Measurements from ENCODE around the gene CHM.

The CHM gene

DNA sequence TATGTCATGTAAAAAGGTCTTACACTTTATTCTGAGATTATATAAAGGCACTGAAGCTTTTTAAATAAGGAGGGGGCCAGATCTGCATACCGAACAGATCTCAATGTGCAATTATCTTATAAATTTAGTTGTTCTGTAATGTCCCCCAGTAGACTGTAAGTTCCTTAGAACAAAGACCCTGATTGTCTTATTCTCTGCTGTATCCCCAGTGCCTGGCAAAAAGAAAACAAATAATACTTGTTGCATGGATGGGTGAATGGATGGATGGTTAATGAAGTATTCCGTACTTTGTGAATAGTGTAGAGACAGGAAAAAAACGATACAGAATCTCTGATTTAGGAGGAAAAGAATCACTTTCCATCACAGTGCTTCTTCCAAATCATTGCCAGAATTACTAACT lies 141.5 kb downstream of the CHM start:
- FAIRE-seq: peak; percentile 49

DNA sequence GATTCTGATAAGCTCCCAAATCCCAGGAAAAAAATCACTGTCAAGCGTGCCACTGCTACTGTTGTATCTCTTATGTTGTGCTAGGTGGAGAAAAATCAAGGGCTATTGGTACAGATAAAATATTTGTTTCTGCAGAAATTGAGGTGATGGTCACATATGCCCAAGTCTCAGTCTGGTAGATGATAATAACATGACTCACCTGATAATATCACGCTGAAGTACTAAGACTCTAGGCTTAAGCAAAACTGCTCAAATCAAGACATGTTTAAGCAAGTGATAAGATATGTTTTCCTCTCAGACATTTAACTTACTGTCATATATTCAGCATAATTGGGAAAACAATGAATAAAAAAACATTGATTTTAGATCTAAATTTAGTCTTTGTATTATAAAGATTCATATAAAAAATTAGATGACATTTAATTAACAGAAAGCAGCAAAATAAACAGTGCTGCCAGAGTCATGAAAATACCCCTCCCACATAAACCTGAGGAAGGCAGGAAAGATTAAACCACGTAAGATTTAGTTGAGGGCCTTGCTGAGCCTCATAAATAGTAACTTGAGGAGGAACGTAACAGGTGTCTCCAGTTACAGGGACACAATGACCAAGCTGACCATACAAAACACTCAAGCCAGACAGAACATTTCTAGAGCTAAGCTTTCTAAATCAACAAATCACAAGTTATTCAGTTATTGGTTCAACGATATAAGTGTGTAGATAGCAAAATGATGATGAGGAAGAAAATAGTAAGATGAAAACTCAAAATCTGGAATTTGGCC lies 143.5 kb downstream of the CHM start:
- no peak for FAIRE-seq

DNA sequence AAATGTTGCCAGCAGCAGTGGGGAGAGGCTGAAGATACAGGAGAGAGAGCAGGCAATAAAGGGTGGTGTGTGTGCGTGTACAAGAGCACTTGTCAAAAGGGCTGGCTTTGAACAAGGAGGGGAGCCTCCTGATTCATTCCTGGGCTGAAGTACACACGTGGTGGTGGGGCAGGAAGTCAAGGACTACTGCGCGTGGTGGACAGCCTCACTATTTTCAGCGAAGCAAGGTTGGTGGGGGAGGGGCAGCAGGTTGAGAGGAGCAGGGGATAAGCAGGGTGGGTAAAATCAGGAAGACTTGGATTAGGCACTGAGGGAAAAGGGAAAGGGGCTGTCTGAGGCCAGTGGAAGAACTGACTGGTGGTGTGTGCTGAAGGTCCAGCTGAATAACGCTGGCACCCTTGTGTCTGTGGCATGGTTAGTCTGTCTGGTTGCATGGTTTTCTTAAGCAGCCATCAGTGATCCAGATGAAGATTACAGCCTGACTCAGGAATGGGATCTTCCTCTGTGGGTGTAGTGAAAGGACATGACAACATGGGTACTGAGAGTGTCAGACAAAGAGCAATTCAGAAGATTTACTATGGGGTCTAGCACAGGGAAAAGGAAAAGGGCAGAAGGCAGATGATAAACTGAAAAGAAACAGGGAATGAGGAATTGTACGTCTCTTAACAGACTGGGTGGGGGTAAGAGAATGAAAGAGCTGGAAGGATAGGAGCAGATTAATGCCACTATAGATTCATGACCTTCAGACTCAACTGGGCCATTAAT lies 149.8 kb downstream of the CHM start:
- FAIRE-seq: no peak

DNA sequence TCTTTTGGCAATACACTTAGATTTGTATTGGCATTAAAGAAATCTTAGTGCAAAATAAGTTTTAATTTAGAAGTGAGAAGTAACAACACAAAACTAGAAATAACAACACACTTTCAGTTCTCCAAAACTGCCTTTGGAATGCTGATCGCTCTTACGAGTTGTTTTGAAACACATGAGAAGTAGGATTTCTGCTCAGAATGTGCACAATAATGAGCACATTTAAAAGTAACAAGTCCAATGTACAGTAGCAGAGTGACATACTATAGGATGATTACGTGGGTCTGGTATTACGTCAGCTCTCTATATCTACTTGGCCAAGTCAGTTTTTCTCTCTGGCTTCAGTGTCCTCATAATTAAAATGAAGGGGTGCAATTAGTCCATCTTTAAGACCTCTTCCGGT lies 164.8 kb downstream of the CHM start:
- no peak for FAIRE-seq

DNA sequence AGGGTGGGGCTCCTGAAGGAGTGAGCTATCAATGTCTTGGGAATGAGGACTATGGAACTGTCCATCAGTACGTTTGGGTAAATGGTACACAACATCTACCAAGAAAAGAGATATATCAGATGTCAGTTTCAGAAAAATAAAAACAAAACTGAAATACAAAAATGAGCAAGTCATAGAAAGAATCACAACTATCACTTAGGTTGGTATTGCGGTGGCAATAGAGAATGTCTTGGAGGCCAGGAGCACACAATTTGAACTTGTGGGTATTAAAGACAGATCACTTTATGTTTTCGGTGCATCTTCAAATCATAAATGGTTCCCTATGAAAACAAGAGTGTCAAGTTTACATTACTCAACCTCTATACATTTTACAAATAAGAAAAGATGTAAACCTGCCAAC lies 176.8 kb downstream of the CHM start:
- no peak for FAIRE-seq

DNA sequence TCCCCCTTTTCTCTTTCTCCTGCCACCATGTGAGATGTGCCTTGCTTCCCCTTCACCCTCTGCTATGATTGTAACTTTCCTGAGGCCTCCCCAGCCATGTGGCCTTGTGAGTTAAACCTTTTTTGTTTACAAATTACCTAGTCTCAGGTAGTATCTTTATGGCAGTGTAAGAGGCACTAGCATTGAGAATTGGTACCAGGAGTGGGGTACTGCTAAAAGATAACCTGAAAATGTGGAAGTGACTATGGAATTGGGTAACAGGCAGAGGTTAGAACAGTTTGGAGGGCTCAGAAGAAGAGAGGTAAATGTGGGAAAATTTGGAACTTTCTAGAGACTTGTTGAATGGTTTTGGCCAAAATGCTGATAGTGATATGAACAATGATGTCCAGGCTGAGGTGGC lies 182.0 kb downstream of the CHM start:
- no peak for FAIRE-seq

DNA sequence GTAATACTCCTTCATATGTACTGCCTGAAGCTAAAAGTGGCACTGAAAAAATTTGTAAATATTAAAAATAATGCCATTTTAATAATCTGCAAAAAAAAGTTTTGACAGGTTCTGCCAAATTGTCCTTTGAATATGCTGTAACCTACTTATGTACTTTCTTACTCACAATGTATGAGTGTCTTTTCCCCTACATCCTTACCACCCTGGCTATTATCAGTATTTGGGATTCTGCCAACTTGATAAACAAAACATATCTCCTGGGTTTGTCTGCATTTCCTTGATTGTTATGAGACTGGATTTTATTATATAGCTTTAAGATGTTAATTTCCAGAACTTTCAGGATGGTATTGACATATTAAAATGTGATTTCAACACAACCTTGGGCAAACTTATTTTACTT lies 187.9 kb downstream of the CHM start:
- peak; percentile 90 for FAIRE-seq

DNA sequence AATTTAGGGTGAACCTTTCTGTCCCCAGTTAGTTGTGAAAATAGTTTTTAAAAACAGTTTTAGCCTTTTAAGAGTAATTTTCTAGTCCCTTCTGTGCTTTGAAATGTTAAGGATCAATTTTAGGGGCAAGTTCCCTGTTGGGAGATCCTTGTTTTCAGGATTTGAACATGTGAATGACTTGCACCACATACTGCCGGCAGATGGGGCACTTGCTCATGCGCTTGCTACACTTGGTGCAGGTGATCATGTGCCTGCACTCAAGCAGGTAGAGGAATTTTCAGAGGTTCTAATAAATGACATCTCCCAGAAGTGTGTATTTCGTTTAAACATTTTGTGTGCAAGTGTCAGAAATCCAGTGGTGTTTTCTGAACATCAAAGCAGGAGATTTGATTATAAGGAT lies 195.9 kb downstream of the CHM start:
- FAIRE-seq: no peak

DNA sequence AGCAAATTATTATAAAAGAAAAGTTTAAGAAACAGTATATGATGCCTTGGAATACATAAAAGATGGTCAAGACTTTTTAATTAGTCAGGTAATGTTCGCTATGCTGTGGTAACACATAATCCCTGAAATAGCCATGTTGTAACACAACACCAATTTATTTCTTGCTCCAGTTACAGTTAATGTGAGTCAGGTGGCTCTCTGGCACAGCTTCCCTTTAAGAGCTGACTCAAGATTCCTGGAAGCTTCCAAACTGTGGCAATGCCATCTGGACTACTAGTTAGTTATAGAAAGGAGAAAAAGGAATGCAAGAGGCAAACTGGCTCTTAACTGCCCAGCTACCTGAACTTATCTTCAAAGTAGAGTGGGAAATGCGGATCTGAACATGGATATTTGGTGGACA lies 210.5 kb downstream of the CHM start:
- FAIRE-seq: no peak

DNA sequence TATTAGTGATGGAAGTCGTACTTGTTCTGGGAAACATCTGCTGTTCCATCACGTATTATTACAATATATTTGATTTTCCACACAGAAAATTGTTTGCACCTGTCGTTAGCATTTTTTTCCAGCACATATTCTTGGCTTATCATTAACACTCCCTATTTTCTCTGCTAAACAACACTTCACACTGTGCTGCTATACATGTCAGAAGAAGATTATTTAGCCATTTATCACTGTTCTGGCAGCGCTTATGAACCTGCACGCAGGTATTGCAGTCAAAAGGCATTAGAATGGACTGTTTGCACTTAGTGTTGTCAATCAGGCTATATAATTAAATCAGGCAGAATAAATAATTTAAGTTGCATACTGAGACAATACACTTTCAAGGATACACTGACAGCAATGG lies 218.6 kb downstream of the CHM start:
- no peak for FAIRE-seq

DNA sequence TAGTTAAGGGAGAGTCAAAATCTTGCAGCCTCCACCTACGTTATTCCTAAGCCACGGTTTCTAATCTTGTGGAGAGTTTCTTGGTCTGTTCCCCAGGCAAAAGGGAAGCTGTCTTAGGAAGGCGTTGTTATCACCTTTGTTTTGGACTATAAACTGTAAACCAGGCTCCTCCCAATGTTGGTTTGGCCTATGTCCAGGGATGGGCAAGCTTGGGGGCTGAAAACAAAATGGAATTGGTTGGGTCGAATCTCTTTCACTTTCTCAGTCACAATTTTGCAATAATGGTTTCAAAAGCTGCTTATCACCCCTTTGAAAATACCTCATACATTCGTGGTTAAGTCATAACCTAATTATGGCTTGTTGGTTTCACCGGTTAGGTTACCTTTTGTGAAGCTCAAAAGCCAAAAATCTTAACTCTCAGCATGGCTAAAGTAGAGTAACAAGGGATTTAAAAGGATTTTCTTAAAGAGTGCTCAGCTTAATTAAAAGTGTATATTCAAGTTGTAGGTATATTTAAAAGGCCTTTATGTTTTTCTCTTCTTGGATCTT lies 232.1 kb downstream of the CHM start:
- no peak for FAIRE-seq
